Right lobe of liver (tissue), 6 donors: ENCODE data around the gene SLC7A5. TPM values are rescaled to one million over a fixed set of nuclear protein-coding genes. Genes with fewer than 3 reads are reported as not detected.
A peak's percentile ranks its signal among the peaks of the same experiment; 100 is the strongest.
"Not testable (repeated sequence)": the region's sequence is repeated elsewhere in the genome, so short reads cannot be mapped to it uniquely, and the experiment has no call there.

Source experiments
- ATAC-seq, 4 donors: fragments of 200-7000 bp; cut with Tn5 transposase; one replicate each; pipeline ENCODE4 v1.9.1; 2020; ENCODE audit warnings: mild to moderate bottlenecking in 4 of 4, moderate library complexity in 4 of 4
- DNase-seq, 3 donors: peaks; one replicate each; pipeline ENCODE4 v3.0.0-alpha.2; 2020
- H3K27ac ChIP-seq, 3 donors: fragments of 200-600 bp; one replicate each; pipeline ENCODE4 v1.8.0; 2022
- H3K27me3 ChIP-seq, 2 donors: fragments of 200-600 bp; one replicate each; pipeline ENCODE4 v1.8.0; 2022
- H3K36me3 ChIP-seq, 4 donors: fragments of 200-600 bp; sonication (generic) in 1 of 4; one replicate each; pipeline versions ENCODE4 v1.5.1 to v1.8.0; 2017 to 2022; ENCODE audit warnings: control low read depth in 1 of 4
- H3K4me1 ChIP-seq, 4 donors: fragments of 200-600 bp; sonication (generic) in 1 of 4; one replicate each; pipeline versions ENCODE4 v1.5.1 to v1.8.0; 2017 to 2022; ENCODE audit warnings: control low read depth in 1 of 4
- H3K4me3 ChIP-seq, 3 donors: fragments of 200-600 bp; one replicate each; pipeline ENCODE4 v1.8.0; 2022
- H3K9me3 ChIP-seq, 4 donors: fragments of 200-600 bp; sonication (generic) in 1 of 4; one replicate each; pipeline versions ENCODE4 v1.5.1 to v1.8.0; 2017 to 2022; ENCODE audit warnings: control low read depth in 1 of 4
- POLR2A ChIP-seq: fragments of 450-650 bp; IDR thresholded peaks from one replicate; pipeline ENCODE4 v1.6.1; 2017; ENCODE audit warnings: antibody characterized with exemption, mild to moderate bottlenecking
- WGBS: methylation state at CpG from one replicate; pipeline ENCODE4 v1.1.6; 2018; ENCODE audit warnings: low coverage, low lambda C conversion rate; ENCODE audit not compliant: insufficient coverage; ENCODE audit errors: missing lambda C conversion rate; 5-methylcytosine and 5-hydroxymethylcytosine counted together
- intact Hi-C, 2 donors: fragments of 100-400 bp; cut with DNase I; formaldehyde crosslinking; loops; one replicate each; pipeline versions ENCODE4 v1.11.2 to v1.14.1; 2022
- total RNA-seq, 6 experiments: library from RNA; depleted of rRNA in 2 of 6; stranded (reverse); fragments of >200 nt in 2 of 6; fragmentation: NEBNext Ultra II Directional in 3 of 6; extraction: Animal tissue kit (Norgen Biotek cat#: 25700) in 3 of 6; gene quantifications; one replicate each; pipeline versions ENCODE4 v1.1.0 to v1.2.4, GENCODE V29; 2016 to 2023
- TF ChIP-seq, protein P1 (sequence below), 4 donors: fragments of 200-600 bp in 3 of 4; fragments of 450-650 bp in 1 of 4; IDR thresholded peaks; one replicate each; pipeline versions ENCODE4 v1.5.1 to v1.8.0; 2016 to 2022; ENCODE audit warnings: antibody characterized with exemption in 4 of 4, mild to moderate bottlenecking in 2 of 4
- donor health status: DM: no; HTN: yes; CAD: no.
- donor health status: DM: no; HTN: no; CAD: no.
- donor health status: DM: no; HTN: no; CAD: no.
- donor health status: DM: no; HTN: yes; CAD: no.
- donor health status: DM: no; HTN: yes; CAD: no.

The SLC7A5 gene
- total RNA-seq, 6 experiments from 2014 or later = 7.0 to 16.3 (median 12.4) TPM

DNA sequence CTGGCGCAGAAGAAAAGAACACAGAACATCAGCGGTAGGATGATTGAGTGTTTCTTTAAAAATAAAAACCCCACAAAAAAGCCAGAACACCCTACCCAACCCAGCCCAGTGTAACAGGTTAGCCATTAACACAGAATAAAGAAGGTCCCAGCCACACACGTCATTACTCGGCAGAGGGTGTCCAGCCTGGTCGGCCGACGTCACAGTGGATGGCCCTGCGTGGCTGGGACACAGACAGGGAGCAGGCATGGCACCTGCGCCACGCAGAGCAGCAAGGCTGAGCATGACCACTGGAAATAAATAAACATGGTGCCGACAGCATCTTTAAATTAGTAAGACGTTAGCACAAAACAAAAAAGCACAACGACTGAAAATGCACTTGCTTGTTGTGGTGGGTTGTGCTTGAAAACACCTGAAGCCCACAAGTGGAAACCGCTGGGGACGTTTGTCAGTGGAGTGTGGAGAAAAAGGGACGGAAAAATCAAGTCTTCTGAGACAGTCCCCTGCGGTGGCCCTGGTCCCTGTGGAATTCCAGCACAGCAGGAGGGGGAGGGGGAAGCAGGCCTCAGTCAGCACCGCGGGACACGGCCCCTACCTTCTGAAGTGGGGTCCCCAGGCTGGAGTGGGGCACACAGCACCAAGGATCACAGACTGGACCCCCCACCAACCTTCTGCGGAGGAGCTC, 39.2 kb downstream of the SLC7A5 start:
- ATAC-seq (peak in 1 of 4 donors; percentile 10), DNase-seq (peak in 1 of 3 donors; percentile 60)
- H3K9me3 ChIP-seq = no peaks in the 10 kb centered on the region
- H3K27me3 ChIP-seq = no peaks in the 10 kb centered on the region
- 84% methylated on average over 17 of the region's 21 CpGs for WGBS
- H3K4me3 ChIP-seq = no peak overlapping the region
- intact Hi-C loops = loop anchor here in 1 of 2 donors (10.0 kb wide), 1 partner anchor 45 kb away; no protein-coding TSS in a partner anchor
- H3K4me1 ChIP-seq = no peaks in the 10 kb centered on the region
- H3K27ac ChIP-seq = no peak overlapping the region
- TF ChIP-seq, protein P1, sequence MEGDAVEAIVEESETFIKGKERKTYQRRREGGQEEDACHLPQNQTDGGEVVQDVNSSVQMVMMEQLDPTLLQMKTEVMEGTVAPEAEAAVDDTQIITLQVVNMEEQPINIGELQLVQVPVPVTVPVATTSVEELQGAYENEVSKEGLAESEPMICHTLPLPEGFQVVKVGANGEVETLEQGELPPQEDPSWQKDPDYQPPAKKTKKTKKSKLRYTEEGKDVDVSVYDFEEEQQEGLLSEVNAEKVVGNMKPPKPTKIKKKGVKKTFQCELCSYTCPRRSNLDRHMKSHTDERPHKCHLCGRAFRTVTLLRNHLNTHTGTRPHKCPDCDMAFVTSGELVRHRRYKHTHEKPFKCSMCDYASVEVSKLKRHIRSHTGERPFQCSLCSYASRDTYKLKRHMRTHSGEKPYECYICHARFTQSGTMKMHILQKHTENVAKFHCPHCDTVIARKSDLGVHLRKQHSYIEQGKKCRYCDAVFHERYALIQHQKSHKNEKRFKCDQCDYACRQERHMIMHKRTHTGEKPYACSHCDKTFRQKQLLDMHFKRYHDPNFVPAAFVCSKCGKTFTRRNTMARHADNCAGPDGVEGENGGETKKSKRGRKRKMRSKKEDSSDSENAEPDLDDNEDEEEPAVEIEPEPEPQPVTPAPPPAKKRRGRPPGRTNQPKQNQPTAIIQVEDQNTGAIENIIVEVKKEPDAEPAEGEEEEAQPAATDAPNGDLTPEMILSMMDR (IDR thresholded peaks at IDR 0.05) = no peak
- TF ChIP-seq POLR2A = no peak
- peaks cover 0 to 46% (median 14%) of the 10 kb centered on the region in 4 donors for H3K36me3 ChIP-seq

DNA sequence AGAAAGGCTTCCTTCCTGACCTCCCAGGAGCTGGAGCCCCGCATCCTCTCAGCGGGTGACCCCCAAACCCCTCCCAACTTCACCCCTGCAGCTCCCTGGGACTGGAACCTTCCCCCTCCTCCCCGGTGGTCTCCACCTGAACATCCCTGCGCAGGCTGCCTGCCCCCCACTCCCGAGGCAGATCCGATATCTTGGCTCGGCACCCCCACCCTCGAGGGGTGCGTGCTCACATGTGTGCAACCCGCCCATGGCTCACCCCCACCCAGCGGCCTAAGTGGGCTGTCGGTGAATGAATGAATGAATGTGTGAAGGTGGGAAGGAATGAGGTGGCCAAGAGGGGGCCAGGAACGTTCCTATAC, 39.7 kb downstream of the SLC7A5 start:
- 76% methylated on average over 2 of the region's 13 CpGs for WGBS

DNA sequence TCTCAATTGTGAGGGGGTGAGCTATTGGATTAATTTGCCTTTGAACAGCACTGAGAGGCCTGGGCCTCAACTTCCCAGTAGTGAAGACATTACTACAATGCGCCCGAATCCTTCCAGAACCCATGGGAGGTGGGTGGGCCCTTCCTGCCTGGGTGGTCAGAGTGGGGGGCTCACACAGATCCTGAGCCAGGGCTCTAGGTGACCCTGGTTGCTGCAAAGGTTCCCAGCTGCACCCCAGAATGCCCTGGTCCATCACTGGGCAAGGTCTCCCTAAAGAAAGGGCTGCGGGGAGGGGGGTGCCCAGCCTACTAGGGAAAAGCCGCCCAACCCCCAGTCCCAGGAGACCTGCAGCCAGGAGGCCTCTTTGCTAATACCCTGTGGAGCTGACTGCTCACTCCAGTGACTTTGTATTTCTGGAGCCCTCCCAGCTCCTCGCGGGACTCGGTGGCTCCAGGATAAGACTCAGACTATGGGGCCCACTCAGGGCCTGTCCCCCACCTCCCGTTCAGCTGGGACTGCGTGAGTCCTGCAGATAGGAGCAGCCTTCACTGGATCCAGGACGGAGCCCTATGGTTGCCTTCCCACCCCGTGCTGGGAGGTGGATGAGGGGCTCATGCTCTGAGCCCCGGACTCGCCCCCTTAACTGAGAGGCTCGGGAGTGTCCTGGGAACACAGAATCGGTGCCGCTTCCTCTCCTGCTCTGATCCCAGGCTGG, 40.2 kb downstream of the SLC7A5 start:
- intact Hi-C loops = no loop called here
- TF ChIP-seq POLR2A = no peak
- TF ChIP-seq, protein P1 (IDR thresholded peaks at IDR 0.05) = no peak
- Histone ChIP-seq H3K36me3 (peaks cover 0 to 35% (median 7%) of the 10 kb centered on the region in 4 donors), H3K9me3 (no peaks in the 10 kb centered on the region), H3K4me3 (no peak overlapping the region), H3K27ac (no peak overlapping the region), H3K4me1 (no peaks in the 10 kb centered on the region), H3K27me3 (no peaks in the 10 kb centered on the region)
- no CpG with 5 or more reads among the region's 16 CpGs for WGBS
- peak in 2 of 4 donors; percentile 23 to 36 for ATAC-seq
- peak in 1 of 3 donors; percentile 51 for DNase-seq

More for the DNA sequence above, 39.7 kb downstream of the SLC7A5 start:
- DNase-seq = no peak
- intact Hi-C loops = no loop called here
- no peak overlapping the region for H3K4me3 ChIP-seq
- H3K27me3 ChIP-seq = no peaks in the 10 kb centered on the region
- H3K4me1 ChIP-seq = no peaks in the 10 kb centered on the region
- peaks cover 0 to 41% (median 11%) of the 10 kb centered on the region in 4 donors for H3K36me3 ChIP-seq
- H3K27ac ChIP-seq = no peak overlapping the region
- TF ChIP-seq, protein P1 (IDR thresholded peaks at IDR 0.05) = no peak
- no peak for TF ChIP-seq POLR2A
- H3K9me3 ChIP-seq = no peaks in the 10 kb centered on the region
- no peak for ATAC-seq

DNA sequence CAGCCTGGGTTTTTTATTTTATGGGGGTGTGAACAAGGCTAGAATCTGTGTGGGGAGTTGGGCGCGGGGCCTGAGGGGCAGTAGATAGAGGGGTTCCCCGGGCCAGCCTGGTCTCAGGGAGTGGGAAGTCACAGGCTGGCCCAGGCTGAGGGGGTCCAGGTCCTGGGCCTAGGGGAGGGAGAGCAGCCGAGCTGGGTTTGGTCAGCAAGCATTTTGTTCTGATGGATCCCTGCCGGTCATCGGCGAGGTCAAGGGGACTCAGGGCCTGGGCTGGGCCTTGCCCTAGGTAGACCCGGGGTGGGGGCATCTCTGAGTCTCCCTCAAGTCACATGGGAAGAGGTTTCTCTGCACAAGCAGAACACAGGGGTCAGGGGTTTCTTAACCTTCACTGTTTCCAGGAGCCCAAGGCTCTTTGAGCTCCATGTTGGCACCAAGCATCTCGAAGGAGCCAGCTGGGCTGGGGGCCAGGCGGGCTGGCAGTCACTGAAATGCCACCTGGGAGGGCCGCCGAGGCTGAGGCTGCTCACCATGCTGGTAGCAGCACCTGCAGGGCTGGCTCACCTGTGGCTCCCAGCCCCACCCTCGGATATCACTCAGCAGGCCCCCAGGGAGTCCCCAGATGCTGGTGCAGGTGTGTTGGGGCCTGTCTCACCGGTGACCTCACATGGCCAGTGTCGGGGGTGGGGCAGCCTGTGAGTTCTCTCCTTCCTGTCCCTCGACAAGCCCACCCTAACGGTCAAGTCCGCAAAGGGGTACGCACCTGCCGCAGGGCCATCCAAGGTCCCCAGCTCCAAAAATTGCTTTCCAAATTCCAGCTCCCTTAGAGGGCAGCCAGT, 41.0 kb downstream of the SLC7A5 start:
- Histone ChIP-seq H3K27ac (no peak overlapping the region), H3K27me3 (no peaks in the 10 kb centered on the region), H3K9me3 (no peaks in the 10 kb centered on the region), H3K4me3 (no peak overlapping the region), H3K36me3 (peaks cover 0 to 28% (median 4%) of the 10 kb centered on the region in 4 donors), H3K4me1 (no peaks in the 10 kb centered on the region)
- ATAC-seq = peak in 2 of 4 donors; percentile 3 to 6
- DNase-seq = peak in 1 of 3 donors; percentile 61
- WGBS = no CpG with 5 or more reads among the region's 20 CpGs
- intact Hi-C loops = no loop called here
- no peak for TF ChIP-seq POLR2A
- TF ChIP-seq, protein P1 (IDR thresholded peaks at IDR 0.05) = no peak

DNA sequence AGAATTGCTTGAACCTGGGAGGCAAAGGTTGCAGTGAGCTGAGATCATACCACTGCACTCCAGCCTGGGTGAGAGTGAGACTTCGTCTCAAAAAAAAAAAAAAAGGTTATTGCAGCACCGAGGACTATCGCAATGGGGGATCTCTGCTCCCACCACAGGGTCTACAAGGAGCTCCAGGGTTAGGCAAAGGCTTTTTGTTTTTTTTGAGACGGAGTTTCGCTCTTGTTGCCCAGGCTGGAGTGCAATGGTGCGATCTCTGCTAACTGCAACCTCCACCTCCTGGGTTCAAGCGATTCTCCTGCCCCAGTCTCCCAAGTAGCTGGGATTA, 41.8 kb downstream of the SLC7A5 start:
- H3K4me1 ChIP-seq, H3K9me3 ChIP-seq, DNase-seq, ATAC-seq, intact Hi-C loops, H3K27me3 ChIP-seq, H3K27ac ChIP-seq, H3K4me3 ChIP-seq: not testable (repeated sequence)
- H3K36me3 ChIP-seq = peaks cover 0 to 21% (median 3%) of the 10 kb centered on the region in 4 donors
- WGBS = no CpG with 5 or more reads among the region's 7 CpGs
